Lung (tissue), 12 donors: ENCODE data around the gene BMS1. TPM values are rescaled to one million over a fixed set of nuclear protein-coding genes. Genes with fewer than 3 reads are reported as not detected.
A peak's percentile ranks its signal among the peaks of the same experiment; 100 is the strongest.
"Not testable (repeated sequence)": the region's sequence is repeated elsewhere in the genome, so short reads cannot be mapped to it uniquely, and the experiment has no call there.

Experiments used
- ATAC-seq: fragments of 200-7000 bp; cut with Tn5 transposase; one replicate; pipeline ENCODE4 v1.9.1; 2020; ENCODE audit warnings: moderate number of reproducible peaks; ENCODE audit not compliant: insufficient read depth, low FRiP score
- DNase-seq, 3 donors: peaks; one replicate each; pipeline ENCODE4 v3.0.0-alpha.2; 2013 to 2017
- H3K27ac ChIP-seq, 2 donors: one replicate each; pipeline ENCODE4 v1.5.1; 2013; ENCODE audit warnings: mild to moderate bottlenecking in 2 of 2, moderate library complexity in 2 of 2, control low read depth in 1 of 2, inconsistent platforms in 1 of 2, low read depth in 1 of 2, low read length in 1 of 2
- H3K27me3 ChIP-seq, 3 donors: one replicate each; pipeline ENCODE4 v1.5.1; 2013; ENCODE audit warnings: low read length in 2 of 3; ENCODE audit not compliant: control insufficient read depth in 3 of 3, insufficient read depth in 3 of 3
- H3K36me3 ChIP-seq, 4 donors: one replicate each; pipeline ENCODE4 v1.5.1; 2013; ENCODE audit warnings: low read length in 4 of 4, mild to moderate bottlenecking in 1 of 4, moderate library complexity in 1 of 4; ENCODE audit not compliant: control insufficient read depth in 4 of 4, insufficient read depth in 4 of 4
- H3K4me1 ChIP-seq, 5 donors: one replicate each; pipeline ENCODE4 v1.5.1; 2013; ENCODE audit warnings: low read length in 5 of 5, mild to moderate bottlenecking in 2 of 5, moderate library complexity in 1 of 5; ENCODE audit not compliant: control insufficient read depth in 5 of 5, insufficient read depth in 5 of 5
- H3K4me3 ChIP-seq: one replicate; pipeline ENCODE4 v1.5.1; 2013; ENCODE audit warnings: mild to moderate bottlenecking, control low read depth, moderate library complexity
- H3K9ac ChIP-seq, 2 donors: one replicate each; pipeline ENCODE4 v1.5.1; 2013; ENCODE audit warnings: low read length in 2 of 2, control low read depth in 1 of 2; ENCODE audit not compliant: insufficient read depth in 1 of 2
- H3K9me3 ChIP-seq, 4 donors: one replicate each; pipeline ENCODE4 v1.5.1; 2013; ENCODE audit warnings: low read length in 3 of 4, mild to moderate bottlenecking in 1 of 4, moderate library complexity in 1 of 4; ENCODE audit not compliant: control insufficient read depth in 4 of 4, insufficient read depth in 3 of 4
- CTCF ChIP-seq: IDR thresholded peaks from 2 replicates; pipeline ENCODE4 v1.5.1; 2012; ENCODE audit warnings: mild to moderate bottlenecking; ENCODE audit errors: control extremely low read depth, extremely low read depth
- WGBS, 2 donors: extraction: QIAGEN DNeasy Blood & Tissue Kit; methylation state at CpG; one replicate each; pipeline ENCODE4 v1.1.7; 2013; 5-methylcytosine and 5-hydroxymethylcytosine counted together
- polyA plus RNA-seq, 2 donors: library from polyadenylated mRNA; stranded (reverse); fragments of 200-250 nt; gene quantifications; one replicate each; pipeline ENCODE4 v1.2.1, GENCODE V29; 2013
- total RNA-seq, 2 donors: library from RNA; depleted of rRNA in 1 of 2; stranded (reverse); fragments of >200 nt in 1 of 2; gene quantifications; one replicate each; pipeline ENCODE4 v1.2.1, GENCODE V29; 2014 to 2021
- donor health status: control.
- donor health status: control.
- donor health status: Bipolar disorder and iron deficiency.
- donor health status: healthy.
- donor health status: DM: yes; HTN: yes; CAD: no.

Gene BMS1
- total and polyA plus RNA-seq, 4 donors = 6.7 to 15.6 (median 13.8) TPM

- WGBS, 2 donors = 67 to 79% methylated on average over 15 of the region's 15 CpGs
- no peak overlapping the region for H3K27ac ChIP-seq
- DNase-seq (no peak), ATAC-seq (no peak)
- no peak overlapping the region for H3K9ac ChIP-seq
- H3K4me1 ChIP-seq = no peaks in the 10 kb centered on the region
- no peaks in the 10 kb centered on the region for H3K36me3 ChIP-seq
- H3K27me3 ChIP-seq = peaks cover 0 to 23% (median 19%) of the 10 kb centered on the region in 3 donors
- no peaks in the 10 kb centered on the region for H3K9me3 ChIP-seq
- no peak overlapping the region for H3K4me3 ChIP-seq
- no peak for TF ChIP-seq CTCF
These were observed 76.7 kb downstream of the BMS1 start for GRCh38 chr10:42859256-42859655.

DNA sequence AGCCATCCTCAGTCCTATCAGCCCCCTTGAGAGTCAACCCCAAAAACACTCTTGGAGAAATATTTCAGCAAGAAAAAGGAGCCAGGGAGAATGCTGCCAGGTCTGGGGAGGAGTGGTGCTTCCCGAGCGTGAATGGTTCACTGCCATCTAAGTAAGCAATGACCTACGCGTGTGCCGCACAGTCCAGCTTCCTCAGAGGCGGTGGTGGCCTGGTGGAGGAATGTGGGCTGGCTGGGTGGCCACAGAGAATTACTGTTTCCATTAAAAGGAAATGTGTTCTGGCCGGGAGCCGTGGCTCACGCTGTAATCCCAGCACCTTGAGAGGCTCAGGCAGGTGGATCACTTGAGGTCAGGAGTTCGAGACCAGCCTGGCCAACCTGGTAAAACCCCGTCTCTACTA, 77.4 kb downstream of the BMS1 start:
- H3K4me3 ChIP-seq, DNase-seq, H3K9me3 ChIP-seq, H3K9ac ChIP-seq, ATAC-seq, H3K36me3 ChIP-seq, H3K27ac ChIP-seq, H3K4me1 ChIP-seq: not testable (repeated sequence)
- WGBS, 2 donors = 76 to 87% methylated on average over 11 of the region's 11 CpGs
- H3K27me3 ChIP-seq = peaks cover 0 to 31% (median 24%) of the 10 kb centered on the region in 3 donors

DNA sequence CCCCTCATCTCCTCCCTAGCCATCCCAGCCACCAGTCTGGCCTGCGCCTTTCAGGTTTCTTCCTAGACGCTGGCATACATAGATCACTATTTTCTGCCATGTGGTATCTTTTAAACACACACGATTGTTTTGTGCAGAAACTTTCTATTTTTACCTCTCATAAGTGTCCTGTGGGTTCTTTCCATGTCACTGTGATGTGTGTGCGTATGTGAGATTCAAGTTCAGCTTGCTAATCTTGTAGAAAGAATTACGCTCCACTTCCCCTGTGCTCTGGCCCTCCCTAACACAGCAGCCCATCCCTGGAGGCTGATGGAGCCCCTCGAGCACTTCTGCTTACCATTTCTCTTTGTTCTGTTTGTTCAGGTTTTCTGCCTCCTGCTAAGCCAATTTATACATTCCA, 80.2 kb downstream of the BMS1 start:
- not testable (repeated sequence) for H3K9ac ChIP-seq, H3K27ac ChIP-seq, H3K4me1 ChIP-seq, ATAC-seq, H3K9me3 ChIP-seq, DNase-seq, H3K4me3 ChIP-seq, H3K36me3 ChIP-seq
- H3K27me3 ChIP-seq = peaks cover 0 to 42% (median 31%) of the 10 kb centered on the region in 3 donors
- WGBS, 2 donors = 42 to 54% methylated on average over 6 of the region's 6 CpGs

DNA sequence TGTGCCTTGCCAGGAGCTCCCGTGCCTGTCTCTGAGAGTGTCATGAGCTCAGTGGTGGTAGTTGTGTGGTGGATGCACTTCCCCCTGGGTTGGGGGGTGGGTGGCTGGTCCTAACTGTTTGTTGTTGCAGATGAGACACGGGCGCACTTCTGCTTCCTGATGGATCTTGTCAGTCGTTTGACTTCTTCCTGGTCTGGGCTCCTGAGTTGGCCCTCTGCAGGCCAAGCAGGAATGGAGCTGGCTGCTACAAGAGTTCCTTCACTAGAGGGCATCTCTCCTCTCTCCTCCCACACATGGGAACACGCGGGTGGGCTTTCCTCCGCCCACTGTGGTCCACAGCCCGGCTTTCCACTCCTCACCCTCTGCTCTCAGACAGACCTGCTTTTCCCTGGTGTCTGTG, 82.0 kb downstream of the BMS1 start:
- H3K27ac ChIP-seq = no peak overlapping the region
- ATAC-seq (no peak), DNase-seq (peak in 1 of 3 donors; percentile 13)
- H3K9ac ChIP-seq = no peak overlapping the region
- H3K4me1 ChIP-seq = peaks cover 0 to 8% (median 4%) of the 10 kb centered on the region in 5 donors
- H3K36me3 ChIP-seq = no peaks in the 10 kb centered on the region
- peaks cover 0 to 4% (median 0%) of the 10 kb centered on the region in 4 donors for H3K9me3 ChIP-seq
- 12 to 15% methylated on average over 8 of the region's 8 CpGs for WGBS, 2 donors
- H3K27me3 ChIP-seq = peaks cover 0 to 40% (median 29%) of the 10 kb centered on the region in 3 donors
- no peak for TF ChIP-seq CTCF
- no peak overlapping the region for H3K4me3 ChIP-seq
